Transverse colon (tissue), 3 donors: Measurements from ENCODE around the gene PRDM5.
A peak's percentile ranks its signal among the peaks of the same experiment; 100 is the strongest.

Experiments
- POLR2A ChIP-seq: fragments of 450-650 bp; IDR thresholded peaks from one replicate; pipeline ENCODE4 v1.6.1; 2016; ENCODE audit warnings: antibody characterized with exemption, mild to moderate bottlenecking, moderate library complexity
- TF ChIP-seq, protein P1 (sequence below), 5 experiments: fragments of 200-600 bp in 3 of 5; fragments of 450-650 bp in 2 of 5; sonication (generic) in 3 of 5; IDR thresholded peaks; 1 replicate in 2 of 5; 2 replicates in 3 of 5; pipeline ENCODE4 v1.5.1; 2016 to 2017; ENCODE audit warnings: antibody characterized with exemption in 5 of 5, inconsistent platforms in 3 of 5, mild to moderate bottlenecking in 2 of 5, moderate library complexity in 1 of 5

- no peak for TF ChIP-seq POLR2A
- TF ChIP-seq, protein P1, sequence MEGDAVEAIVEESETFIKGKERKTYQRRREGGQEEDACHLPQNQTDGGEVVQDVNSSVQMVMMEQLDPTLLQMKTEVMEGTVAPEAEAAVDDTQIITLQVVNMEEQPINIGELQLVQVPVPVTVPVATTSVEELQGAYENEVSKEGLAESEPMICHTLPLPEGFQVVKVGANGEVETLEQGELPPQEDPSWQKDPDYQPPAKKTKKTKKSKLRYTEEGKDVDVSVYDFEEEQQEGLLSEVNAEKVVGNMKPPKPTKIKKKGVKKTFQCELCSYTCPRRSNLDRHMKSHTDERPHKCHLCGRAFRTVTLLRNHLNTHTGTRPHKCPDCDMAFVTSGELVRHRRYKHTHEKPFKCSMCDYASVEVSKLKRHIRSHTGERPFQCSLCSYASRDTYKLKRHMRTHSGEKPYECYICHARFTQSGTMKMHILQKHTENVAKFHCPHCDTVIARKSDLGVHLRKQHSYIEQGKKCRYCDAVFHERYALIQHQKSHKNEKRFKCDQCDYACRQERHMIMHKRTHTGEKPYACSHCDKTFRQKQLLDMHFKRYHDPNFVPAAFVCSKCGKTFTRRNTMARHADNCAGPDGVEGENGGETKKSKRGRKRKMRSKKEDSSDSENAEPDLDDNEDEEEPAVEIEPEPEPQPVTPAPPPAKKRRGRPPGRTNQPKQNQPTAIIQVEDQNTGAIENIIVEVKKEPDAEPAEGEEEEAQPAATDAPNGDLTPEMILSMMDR (IDR thresholded peaks at IDR 0.05) = peak in 1 of 5 experiments; percentile 11
Observed at GRCh38 chr4:120919358-120919757, 3.2 kb downstream of the PRDM5 start.
